ENCODE data around the gene ICAM4. TPM values are rescaled to one million over a fixed set of nuclear protein-coding genes. Genes with fewer than 3 reads are reported as not detected.

Gene ICAM4
- total and polyA plus RNA-seq, 9 of the 15 experiments (the other 6 are each of a cell fraction or from before 2014, with no cell fraction given) = 14.1 to 86.1 (median 29.6) TPM

DNA sequence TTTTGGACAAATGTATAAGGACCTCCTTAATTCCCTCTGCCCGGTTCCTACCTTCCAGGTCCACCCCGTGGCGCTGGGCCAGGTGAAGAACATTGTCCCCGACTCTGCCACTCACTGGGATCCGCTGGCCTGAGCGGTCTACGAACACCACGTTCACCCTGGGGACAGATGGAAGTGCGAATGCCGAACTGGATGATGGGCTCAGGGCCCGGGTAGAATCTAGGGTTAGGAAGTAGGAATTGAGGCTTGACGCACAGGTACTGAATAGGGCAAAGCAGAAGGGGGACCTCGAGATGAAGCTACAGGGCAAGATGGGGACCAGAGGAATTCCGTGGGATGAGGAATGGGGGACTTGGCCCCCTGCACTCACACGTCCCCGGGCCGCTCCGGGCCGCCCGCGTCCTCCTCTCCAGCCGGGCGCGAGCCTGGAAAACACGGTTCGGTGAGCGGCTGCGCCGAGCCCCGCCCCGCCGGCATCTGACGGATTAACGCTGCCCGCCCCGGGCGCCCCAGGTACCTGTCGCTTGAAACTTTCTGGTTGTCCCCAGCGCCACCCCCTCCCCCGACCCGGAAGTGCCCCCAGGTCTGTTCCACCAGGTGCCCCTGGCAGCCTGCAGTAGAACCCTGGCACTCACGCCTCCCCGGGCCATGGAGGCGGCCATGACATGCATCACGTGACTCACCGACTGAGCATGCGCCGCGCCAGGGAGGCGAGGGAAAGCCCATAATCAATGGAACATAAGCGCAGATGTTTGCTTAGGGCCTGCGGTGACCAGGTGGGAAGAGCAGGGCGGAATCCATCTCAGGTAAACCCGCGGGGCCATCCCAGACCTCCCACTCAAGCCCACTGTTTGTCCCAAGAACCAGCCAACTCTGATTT, 28.8 kb downstream of the ICAM4 start, which contains the start of gene FDX2 (continued):
- TF ChIP-seq, protein P1, sequence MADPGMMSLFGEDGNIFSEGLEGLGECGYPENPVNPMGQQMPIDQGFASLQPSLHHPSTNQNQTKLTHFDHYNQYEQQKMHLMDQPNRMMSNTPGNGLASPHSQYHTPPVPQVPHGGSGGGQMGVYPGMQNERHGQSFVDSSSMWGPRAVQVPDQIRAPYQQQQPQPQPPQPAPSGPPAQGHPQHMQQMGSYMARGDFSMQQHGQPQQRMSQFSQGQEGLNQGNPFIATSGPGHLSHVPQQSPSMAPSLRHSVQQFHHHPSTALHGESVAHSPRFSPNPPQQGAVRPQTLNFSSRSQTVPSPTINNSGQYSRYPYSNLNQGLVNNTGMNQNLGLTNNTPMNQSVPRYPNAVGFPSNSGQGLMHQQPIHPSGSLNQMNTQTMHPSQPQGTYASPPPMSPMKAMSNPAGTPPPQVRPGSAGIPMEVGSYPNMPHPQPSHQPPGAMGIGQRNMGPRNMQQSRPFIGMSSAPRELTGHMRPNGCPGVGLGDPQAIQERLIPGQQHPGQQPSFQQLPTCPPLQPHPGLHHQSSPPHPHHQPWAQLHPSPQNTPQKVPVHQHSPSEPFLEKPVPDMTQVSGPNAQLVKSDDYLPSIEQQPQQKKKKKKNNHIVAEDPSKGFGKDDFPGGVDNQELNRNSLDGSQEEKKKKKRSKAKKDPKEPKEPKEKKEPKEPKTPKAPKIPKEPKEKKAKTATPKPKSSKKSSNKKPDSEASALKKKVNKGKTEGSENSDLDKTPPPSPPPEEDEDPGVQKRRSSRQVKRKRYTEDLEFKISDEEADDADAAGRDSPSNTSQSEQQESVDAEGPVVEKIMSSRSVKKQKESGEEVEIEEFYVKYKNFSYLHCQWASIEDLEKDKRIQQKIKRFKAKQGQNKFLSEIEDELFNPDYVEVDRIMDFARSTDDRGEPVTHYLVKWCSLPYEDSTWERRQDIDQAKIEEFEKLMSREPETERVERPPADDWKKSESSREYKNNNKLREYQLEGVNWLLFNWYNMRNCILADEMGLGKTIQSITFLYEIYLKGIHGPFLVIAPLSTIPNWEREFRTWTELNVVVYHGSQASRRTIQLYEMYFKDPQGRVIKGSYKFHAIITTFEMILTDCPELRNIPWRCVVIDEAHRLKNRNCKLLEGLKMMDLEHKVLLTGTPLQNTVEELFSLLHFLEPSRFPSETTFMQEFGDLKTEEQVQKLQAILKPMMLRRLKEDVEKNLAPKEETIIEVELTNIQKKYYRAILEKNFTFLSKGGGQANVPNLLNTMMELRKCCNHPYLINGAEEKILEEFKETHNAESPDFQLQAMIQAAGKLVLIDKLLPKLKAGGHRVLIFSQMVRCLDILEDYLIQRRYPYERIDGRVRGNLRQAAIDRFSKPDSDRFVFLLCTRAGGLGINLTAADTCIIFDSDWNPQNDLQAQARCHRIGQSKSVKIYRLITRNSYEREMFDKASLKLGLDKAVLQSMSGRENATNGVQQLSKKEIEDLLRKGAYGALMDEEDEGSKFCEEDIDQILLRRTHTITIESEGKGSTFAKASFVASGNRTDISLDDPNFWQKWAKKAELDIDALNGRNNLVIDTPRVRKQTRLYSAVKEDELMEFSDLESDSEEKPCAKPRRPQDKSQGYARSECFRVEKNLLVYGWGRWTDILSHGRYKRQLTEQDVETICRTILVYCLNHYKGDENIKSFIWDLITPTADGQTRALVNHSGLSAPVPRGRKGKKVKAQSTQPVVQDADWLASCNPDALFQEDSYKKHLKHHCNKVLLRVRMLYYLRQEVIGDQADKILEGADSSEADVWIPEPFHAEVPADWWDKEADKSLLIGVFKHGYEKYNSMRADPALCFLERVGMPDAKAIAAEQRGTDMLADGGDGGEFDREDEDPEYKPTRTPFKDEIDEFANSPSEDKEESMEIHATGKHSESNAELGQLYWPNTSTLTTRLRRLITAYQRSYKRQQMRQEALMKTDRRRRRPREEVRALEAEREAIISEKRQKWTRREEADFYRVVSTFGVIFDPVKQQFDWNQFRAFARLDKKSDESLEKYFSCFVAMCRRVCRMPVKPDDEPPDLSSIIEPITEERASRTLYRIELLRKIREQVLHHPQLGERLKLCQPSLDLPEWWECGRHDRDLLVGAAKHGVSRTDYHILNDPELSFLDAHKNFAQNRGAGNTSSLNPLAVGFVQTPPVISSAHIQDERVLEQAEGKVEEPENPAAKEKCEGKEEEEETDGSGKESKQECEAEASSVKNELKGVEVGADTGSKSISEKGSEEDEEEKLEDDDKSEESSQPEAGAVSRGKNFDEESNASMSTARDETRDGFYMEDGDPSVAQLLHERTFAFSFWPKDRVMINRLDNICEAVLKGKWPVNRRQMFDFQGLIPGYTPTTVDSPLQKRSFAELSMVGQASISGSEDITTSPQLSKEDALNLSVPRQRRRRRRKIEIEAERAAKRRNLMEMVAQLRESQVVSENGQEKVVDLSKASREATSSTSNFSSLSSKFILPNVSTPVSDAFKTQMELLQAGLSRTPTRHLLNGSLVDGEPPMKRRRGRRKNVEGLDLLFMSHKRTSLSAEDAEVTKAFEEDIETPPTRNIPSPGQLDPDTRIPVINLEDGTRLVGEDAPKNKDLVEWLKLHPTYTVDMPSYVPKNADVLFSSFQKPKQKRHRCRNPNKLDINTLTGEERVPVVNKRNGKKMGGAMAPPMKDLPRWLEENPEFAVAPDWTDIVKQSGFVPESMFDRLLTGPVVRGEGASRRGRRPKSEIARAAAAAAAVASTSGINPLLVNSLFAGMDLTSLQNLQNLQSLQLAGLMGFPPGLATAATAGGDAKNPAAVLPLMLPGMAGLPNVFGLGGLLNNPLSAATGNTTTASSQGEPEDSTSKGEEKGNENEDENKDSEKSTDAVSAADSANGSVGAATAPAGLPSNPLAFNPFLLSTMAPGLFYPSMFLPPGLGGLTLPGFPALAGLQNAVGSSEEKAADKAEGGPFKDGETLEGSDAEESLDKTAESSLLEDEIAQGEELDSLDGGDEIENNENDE (IDR thresholded peaks at IDR 0.05; ENCODE audit: low read depth, low read length) = peak; percentile 83
- TF ChIP-seq C11orf30 (IDR thresholded peaks at IDR 0.05; ENCODE audit: low read depth) (peak; percentile 93), BMI1 (IDR thresholded peaks at IDR 0.05; ENCODE audit: low read length) (no peak), POLR2AphosphoS2 (IDR thresholded peaks at IDR 0.05; ENCODE audit: low read length) (peak; percentile 99), ZNF232 (CRISPR knock-in tag; IDR thresholded peaks at IDR 0.05) (no peak), SMARCC2 (IDR thresholded peaks at IDR 0.05; ENCODE audit: low read depth) (no peak), KAT2B (IDR thresholded peaks at IDR 0.05; ENCODE audit: low read depth, low read length) (no peak), PYGO2 (tag; IDR thresholded peaks at IDR 0.05) (no peak), DNMT1 (IDR thresholded peaks at IDR 0.05) (no peak), BCOR (IDR thresholded peaks at IDR 0.05) (no peak)
- TF ChIP-seq, protein P2, sequence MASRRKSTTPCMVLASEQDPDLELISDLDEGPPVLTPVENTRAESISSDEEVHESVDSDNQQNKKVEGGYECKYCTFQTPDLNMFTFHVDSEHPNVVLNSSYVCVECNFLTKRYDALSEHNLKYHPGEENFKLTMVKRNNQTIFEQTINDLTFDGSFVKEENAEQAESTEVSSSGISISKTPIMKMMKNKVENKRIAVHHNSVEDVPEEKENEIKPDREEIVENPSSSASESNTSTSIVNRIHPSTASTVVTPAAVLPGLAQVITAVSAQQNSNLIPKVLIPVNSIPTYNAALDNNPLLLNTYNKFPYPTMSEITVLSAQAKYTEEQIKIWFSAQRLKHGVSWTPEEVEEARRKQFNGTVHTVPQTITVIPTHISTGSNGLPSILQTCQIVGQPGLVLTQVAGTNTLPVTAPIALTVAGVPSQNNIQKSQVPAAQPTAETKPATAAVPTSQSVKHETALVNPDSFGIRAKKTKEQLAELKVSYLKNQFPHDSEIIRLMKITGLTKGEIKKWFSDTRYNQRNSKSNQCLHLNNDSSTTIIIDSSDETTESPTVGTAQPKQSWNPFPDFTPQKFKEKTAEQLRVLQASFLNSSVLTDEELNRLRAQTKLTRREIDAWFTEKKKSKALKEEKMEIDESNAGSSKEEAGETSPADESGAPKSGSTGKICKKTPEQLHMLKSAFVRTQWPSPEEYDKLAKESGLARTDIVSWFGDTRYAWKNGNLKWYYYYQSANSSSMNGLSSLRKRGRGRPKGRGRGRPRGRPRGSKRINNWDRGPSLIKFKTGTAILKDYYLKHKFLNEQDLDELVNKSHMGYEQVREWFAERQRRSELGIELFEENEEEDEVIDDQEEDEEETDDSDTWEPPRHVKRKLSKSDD (conservative IDR thresholded peaks at IDR 0.05; ENCODE audit: low read length) = no peak
- TF ChIP-seq, protein P3, sequence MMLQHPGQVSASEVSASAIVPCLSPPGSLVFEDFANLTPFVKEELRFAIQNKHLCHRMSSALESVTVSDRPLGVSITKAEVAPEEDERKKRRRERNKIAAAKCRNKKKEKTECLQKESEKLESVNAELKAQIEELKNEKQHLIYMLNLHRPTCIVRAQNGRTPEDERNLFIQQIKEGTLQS (IDR thresholded peaks at IDR 0.05) = peak; percentile 66
- TF ChIP-seq, protein P3 (CRISPR knock-in tag; conservative IDR thresholded peaks at IDR 0.05) = no peak
